Mucosa of gallbladder (tissue), 1 donor: ENCODE data around the gene STPG1. TPM values are rescaled to one million over a fixed set of nuclear protein-coding genes. Genes with fewer than 3 reads are reported as not detected.

Source experiments
- DNase-seq: peaks from one replicate; pipeline ENCODE4 v3.0.0-alpha.2; 2020; ENCODE audit warnings: low spot score
- total RNA-seq: library from RNA; stranded (reverse); gene quantifications from one replicate; pipeline ENCODE4 v1.2.1, GENCODE V29; 2021
- donor health status: DM: no; HTN: no; CAD: no.

STPG1 gene
- total RNA-seq, 1 donor from 2014 or later = 10.8 TPM

GRCh38 chr1:24426744-24427544, 13.4 kb upstream of the STPG1 start:
- DNase-seq = no peak

- no peak for DNase-seq
These were observed 12.3 kb upstream of the STPG1 start for GRCh38 chr1:24425922-24426321.

GRCh38 chr1:24425441-24425840, 11.9 kb upstream of the STPG1 start:
- DNase-seq = no peak

GRCh38 chr1:24424990-24425389, 11.4 kb upstream of the STPG1 start:
- DNase-seq = no peak

GRCh38 chr1:24424207-24424606, 10.6 kb upstream of the STPG1 start:
- no peak for DNase-seq

- DNase-seq = no peak
These were observed 7.9 kb upstream of the STPG1 start for GRCh38 chr1:24421502-24421901.

- no peak for DNase-seq
These were observed 7.0 kb upstream of the STPG1 start for GRCh38 chr1:24420547-24420946.

- peak; percentile 58 for DNase-seq
These were observed 5.5 kb upstream of the STPG1 start for GRCh38 chr1:24418898-24419628.

- no peak for DNase-seq
These were observed 4.1 kb upstream of the STPG1 start for GRCh38 chr1:24417681-24418080.

- DNase-seq = no peak
These were observed 3.2 kb upstream of the STPG1 start for GRCh38 chr1:24416666-24417391.

- DNase-seq = no peak
These were observed 2.5 kb upstream of the STPG1 start for GRCh38 chr1:24415910-24416665.

- DNase-seq = peak; percentile 99
These were observed 1.8 kb upstream of the STPG1 start, which contains the start of gene NIPAL3 for GRCh38 chr1:24415334-24415909. TSS of gene NIPAL3 (plus strand) at chr1:24415802. CDS start at chr1:24419548, 3,746 bp downstream.

GRCh38 chr1:24414775-24415333, 1.3 kb upstream of the STPG1 start:
- DNase-seq = no peak

GRCh38 chr1:24412408-24412807, 1.2 kb downstream of the STPG1 start:
- no peak for DNase-seq

- DNase-seq = no peak
These were observed 1.6 kb downstream of the STPG1 start for GRCh38 chr1:24411963-24412362.

GRCh38 chr1:24410750-24411149, 2.8 kb downstream of the STPG1 start:
- no peak for DNase-seq

- no peak for DNase-seq
These were observed 4.0 kb downstream of the STPG1 start for GRCh38 chr1:24409535-24409934.

- DNase-seq = no peak
These were observed 6.8 kb downstream of the STPG1 start for GRCh38 chr1:24406788-24407187.

GRCh38 chr1:24403806-24404205, 9.8 kb downstream of the STPG1 start:
- no peak for DNase-seq

GRCh38 chr1:24400065-24400464, 13.5 kb downstream of the STPG1 start:
- no peak for DNase-seq

GRCh38 chr1:24393892-24394291, 19.7 kb downstream of the STPG1 start:
- DNase-seq = no peak
